ENCODE data around the gene DMRT2.

The DMRT2 gene

GRCh38 chr9:1026219-1026618 lies 23.9 kb upstream of the DMRT2 start:
- TF ChIP-seq CTCF (conservative IDR thresholded peaks at IDR 0.05; ENCODE audit: low read depth, low read length): no peak
- H3K4me3 ChIP-seq (ENCODE audit: low read length): no peak overlapping the region
- no peak for DNase-seq (ENCODE audit: low read depth)

GRCh38 chr9:1028501-1029190 lies 21.5 kb upstream of the DMRT2 start:
- H3K4me3 ChIP-seq (ENCODE audit: low read length): no peak overlapping the region
- DNase-seq (ENCODE audit: low read depth): no peak
- TF ChIP-seq CTCF (conservative IDR thresholded peaks at IDR 0.05; ENCODE audit: low read depth, low read length): no peak

- DNase-seq (ENCODE audit: low read depth): no peak
- TF ChIP-seq CTCF (conservative IDR thresholded peaks at IDR 0.05; ENCODE audit: low read depth, low read length): no peak
- no peak overlapping the region for H3K4me3 ChIP-seq (ENCODE audit: low read length)
These were observed 18.1 kb upstream of the DMRT2 start for GRCh38 chr9:1031951-1032601.

GRCh38 chr9:1034271-1034670 lies 15.9 kb upstream of the DMRT2 start:
- no peak for DNase-seq (ENCODE audit: low read depth)
- H3K4me3 ChIP-seq (ENCODE audit: low read length): no peak overlapping the region
- TF ChIP-seq CTCF (conservative IDR thresholded peaks at IDR 0.05; ENCODE audit: low read depth, low read length): no peak

- no peak overlapping the region for H3K4me3 ChIP-seq (ENCODE audit: low read length)
- DNase-seq (ENCODE audit: low read depth): no peak
- no peak for TF ChIP-seq CTCF (conservative IDR thresholded peaks at IDR 0.05; ENCODE audit: low read depth, low read length)
These were observed 10.6 kb upstream of the DMRT2 start for GRCh38 chr9:1039589-1039988.

GRCh38 chr9:1042466-1042865 lies 7.7 kb upstream of the DMRT2 start:
- no peak overlapping the region for H3K4me3 ChIP-seq (ENCODE audit: low read length)
- no peak for TF ChIP-seq CTCF (conservative IDR thresholded peaks at IDR 0.05; ENCODE audit: low read depth, low read length)
- no peak for DNase-seq (ENCODE audit: low read depth)

- no peak overlapping the region for H3K4me3 ChIP-seq (ENCODE audit: low read length)
- no peak for TF ChIP-seq CTCF (conservative IDR thresholded peaks at IDR 0.05; ENCODE audit: low read depth, low read length)
- DNase-seq (ENCODE audit: low read depth): no peak
These were observed 5.5 kb upstream of the DMRT2 start for GRCh38 chr9:1044643-1045042.

All from retinal pigment epithelial cell (primary cell).